ACC112 (cell line): Measurements from ENCODE around the gene MACROD2.

Experiments
- H2AFZ ChIP-seq: fragments of 200-600 bp; sonication (generic); one replicate; pipeline ENCODE4 v1.6.0; 2017; ENCODE audit warnings: antibody characterized with exemption, low read length; ENCODE audit not compliant: unreplicated experiment
- H3K27ac ChIP-seq: fragments of 200-600 bp; sonication (generic); 2 replicates; pipeline ENCODE4 v1.5.1; 2014; ENCODE audit warnings: low read depth, mild to moderate bottlenecking, antibody characterized with exemption, low read length, moderate library complexity
- H3K27me3 ChIP-seq: fragments of 200-600 bp; sonication (generic); 2 replicates; pipeline ENCODE4 v1.6.1; 2014; ENCODE audit warnings: mild to moderate bottlenecking, antibody characterized with exemption, low read length, moderate library complexity, mixed read lengths; ENCODE audit not compliant: insufficient read depth
- H3K36me3 ChIP-seq: fragments of 200-600 bp; sonication (generic); 2 replicates; pipeline ENCODE4 v1.6.1; 2016; ENCODE audit warnings: mild to moderate bottlenecking, antibody characterized with exemption, low read length, moderate library complexity, mixed read lengths; ENCODE audit not compliant: insufficient read depth
- H3K4me1 ChIP-seq: fragments of 200-600 bp; sonication (generic); one replicate; pipeline ENCODE4 v1.6.1; 2016; ENCODE audit warnings: low read length, mixed read lengths; ENCODE audit not compliant: insufficient read depth, unreplicated experiment, control insufficient read depth
- H3K4me3 ChIP-seq: fragments of 200-600 bp; sonication (generic); 2 replicates; pipeline ENCODE4 v1.5.1; 2014; ENCODE audit warnings: mild to moderate bottlenecking, low read depth, low read length
- H3K79me2 ChIP-seq: fragments of 200-600 bp; sonication (generic); one replicate; pipeline ENCODE4 v1.6.0; 2016; ENCODE audit warnings: low read length; ENCODE audit not compliant: control insufficient read depth, unreplicated experiment, insufficient read depth

Gene MACROD2

GRCh38 chr20:14710951-14711350 lies 715.6 kb downstream of the MACROD2 start:
- Histone ChIP-seq H3K27ac (no peak overlapping the region), H3K27me3 (no peaks in the 10 kb centered on the region), H3K4me1 (peaks cover 8% of the 10 kb centered on the region), H3K4me3 (no peak overlapping the region), H3K36me3 (no peaks in the 10 kb centered on the region), H2AFZ (no peak overlapping the region), H3K79me2 (no peaks in the 10 kb centered on the region)

GRCh38 chr20:14711652-14712051 lies 716.3 kb downstream of the MACROD2 start:
- H3K36me3 ChIP-seq, result no peaks in the 10 kb centered on the region
- no peak overlapping the region for H3K4me3 ChIP-seq
- no peaks in the 10 kb centered on the region for H3K27me3 ChIP-seq
- no peak overlapping the region for H3K27ac ChIP-seq
- no peaks in the 10 kb centered on the region for H3K79me2 ChIP-seq
- peaks cover 8% of the 10 kb centered on the region for H3K4me1 ChIP-seq
- no peak overlapping the region for H2AFZ ChIP-seq

GRCh38 chr20:14712302-14712739 lies 717.0 kb downstream of the MACROD2 start:
- no peak overlapping the region for H3K27ac ChIP-seq
- no peaks in the 10 kb centered on the region for H3K27me3 ChIP-seq
- no peak overlapping the region for H2AFZ ChIP-seq
- peaks cover 8% of the 10 kb centered on the region for H3K4me1 ChIP-seq
- no peaks in the 10 kb centered on the region for H3K79me2 ChIP-seq
- H3K36me3 ChIP-seq, result no peaks in the 10 kb centered on the region
- H3K4me3 ChIP-seq, result no peak overlapping the region

GRCh38 chr20:14715400-14715799 lies 720.1 kb downstream of the MACROD2 start:
- H3K27me3 ChIP-seq, result no peaks in the 10 kb centered on the region
- no peak overlapping the region for H2AFZ ChIP-seq
- no peak overlapping the region for H3K4me3 ChIP-seq
- H3K79me2 ChIP-seq, result no peaks in the 10 kb centered on the region
- no peaks in the 10 kb centered on the region for H3K36me3 ChIP-seq
- H3K27ac ChIP-seq, result no peak overlapping the region
- peaks cover 8% of the 10 kb centered on the region for H3K4me1 ChIP-seq

- H3K36me3 ChIP-seq, result no peaks in the 10 kb centered on the region
- peaks cover 8% of the 10 kb centered on the region for H3K4me1 ChIP-seq
- H3K79me2 ChIP-seq, result no peaks in the 10 kb centered on the region
- no peaks in the 10 kb centered on the region for H3K27me3 ChIP-seq
- H2AFZ ChIP-seq, result no peak overlapping the region
- H3K27ac ChIP-seq, result no peak overlapping the region
- no peak overlapping the region for H3K4me3 ChIP-seq
Measured at GRCh38 chr20:14716351-14716801, 721.1 kb downstream of the MACROD2 start.

GRCh38 chr20:14717134-14717999 lies 722.1 kb downstream of the MACROD2 start:
- Histone ChIP-seq H3K27ac (no peak overlapping the region), H3K79me2 (no peaks in the 10 kb centered on the region), H3K4me1 (peaks cover 7% of the 10 kb centered on the region), H3K27me3 (no peaks in the 10 kb centered on the region), H3K36me3 (no peaks in the 10 kb centered on the region), H3K4me3 (no peak overlapping the region), H2AFZ (no peak overlapping the region)

GRCh38 chr20:14720251-14720650 lies 724.9 kb downstream of the MACROD2 start:
- Histone ChIP-seq H2AFZ (no peak overlapping the region), H3K27ac (no peak overlapping the region), H3K79me2 (no peaks in the 10 kb centered on the region), H3K27me3 (no peaks in the 10 kb centered on the region), H3K4me3 (no peak overlapping the region), H3K36me3 (no peaks in the 10 kb centered on the region), H3K4me1 (no peaks in the 10 kb centered on the region)

GRCh38 chr20:14721926-14722452 lies 726.7 kb downstream of the MACROD2 start:
- no peaks in the 10 kb centered on the region for H3K4me1 ChIP-seq
- no peak overlapping the region for H3K4me3 ChIP-seq
- H3K79me2 ChIP-seq, result no peaks in the 10 kb centered on the region
- H3K27me3 ChIP-seq, result no peaks in the 10 kb centered on the region
- H2AFZ ChIP-seq, result no peak overlapping the region
- H3K27ac ChIP-seq, result no peak overlapping the region
- H3K36me3 ChIP-seq, result no peaks in the 10 kb centered on the region

- Histone ChIP-seq H3K36me3 (no peaks in the 10 kb centered on the region), H3K4me3 (no peak overlapping the region), H3K79me2 (no peaks in the 10 kb centered on the region), H3K27ac (no peak overlapping the region), H3K4me1 (no peaks in the 10 kb centered on the region), H3K27me3 (no peaks in the 10 kb centered on the region), H2AFZ (no peak overlapping the region)
Measured at GRCh38 chr20:14723614-14724013, 728.3 kb downstream of the MACROD2 start.

GRCh38 chr20:14724036-14724435 lies 728.7 kb downstream of the MACROD2 start:
- H3K27ac ChIP-seq, result no peak overlapping the region

GRCh38 chr20:14724468-14724867 lies 729.2 kb downstream of the MACROD2 start:
- Histone ChIP-seq H2AFZ (no peak overlapping the region), H3K4me3 (no peak overlapping the region), H3K27me3 (no peaks in the 10 kb centered on the region), H3K27ac (no peak overlapping the region), H3K36me3 (no peaks in the 10 kb centered on the region), H3K79me2 (no peaks in the 10 kb centered on the region), H3K4me1 (no peaks in the 10 kb centered on the region)

More at GRCh38 chr20:14724036-14724435, 728.7 kb downstream of the MACROD2 start:
- Histone ChIP-seq H3K36me3 (no peaks in the 10 kb centered on the region), H3K79me2 (no peaks in the 10 kb centered on the region), H3K4me1 (no peaks in the 10 kb centered on the region), H3K27me3 (no peaks in the 10 kb centered on the region), H2AFZ (no peak overlapping the region), H3K4me3 (no peak overlapping the region)
